ENCODE measurements around the gene MIGA2.

Gene MIGA2

GRCh38 chr9:129098328-129098727 lies 61.9 kb downstream of the MIGA2 start:
- H3K36me3 Mint-ChIP-seq (ENCODE audit: low read depth), result no peaks in the 10 kb centered on the region

GRCh38 chr9:129100383-129101169 lies 64.2 kb downstream of the MIGA2 start:
- Mint-ChIP-seq H3K36me3 (ENCODE audit: low read depth) (no peaks in the 10 kb centered on the region), H3K27me3 (ENCODE audit: low read depth, poor library complexity) (no peaks in the 10 kb centered on the region), H3K4me1 (peaks cover 8% of the 10 kb centered on the region), H3K27ac (peak overlapping the region; percentile 71), H3K9me3 (no peaks in the 10 kb centered on the region), H3K4me3 (no peak overlapping the region)
- no peak for DNase-seq
- no peak for TF ChIP-seq CTCF (IDR thresholded peaks at IDR 0.05)

More at GRCh38 chr9:129098328-129098727, 61.9 kb downstream of the MIGA2 start:
- Mint-ChIP-seq H3K4me3 (no peak overlapping the region), H3K4me1 (peaks cover 15% of the 10 kb centered on the region), H3K27ac (no peak overlapping the region), H3K9me3 (no peaks in the 10 kb centered on the region), H3K27me3 (ENCODE audit: low read depth, poor library complexity) (no peaks in the 10 kb centered on the region)
- TF ChIP-seq CTCF (IDR thresholded peaks at IDR 0.05), result no peak
- no peak for DNase-seq

GRCh38 chr9:129101279-129101678 lies 64.9 kb downstream of the MIGA2 start:
- H3K36me3 Mint-ChIP-seq (ENCODE audit: low read depth), result no peaks in the 10 kb centered on the region

GRCh38 chr9:129102095-129102525 lies 65.7 kb downstream of the MIGA2 start:
- no peaks in the 10 kb centered on the region for H3K27me3 Mint-ChIP-seq (ENCODE audit: low read depth, poor library complexity)
- no peaks in the 10 kb centered on the region for H3K36me3 Mint-ChIP-seq (ENCODE audit: low read depth)
- H3K4me1 Mint-ChIP-seq, result peaks cover 15% of the 10 kb centered on the region
- H3K27ac Mint-ChIP-seq, result no peak overlapping the region
- TF ChIP-seq CTCF (IDR thresholded peaks at IDR 0.05), result no peak
- no peak overlapping the region for H3K4me3 Mint-ChIP-seq
- DNase-seq, result no peak
- no peaks in the 10 kb centered on the region for H3K9me3 Mint-ChIP-seq

More at GRCh38 chr9:129101279-129101678, 64.9 kb downstream of the MIGA2 start:
- Mint-ChIP-seq H3K4me3 (no peak overlapping the region), H3K9me3 (no peaks in the 10 kb centered on the region), H3K27ac (peak overlapping the region; percentile 71), H3K4me1 (peaks cover 8% of the 10 kb centered on the region), H3K27me3 (ENCODE audit: low read depth, poor library complexity) (no peaks in the 10 kb centered on the region)
- no peak for DNase-seq
- TF ChIP-seq CTCF (IDR thresholded peaks at IDR 0.05), result no peak

GRCh38 chr9:129102791-129103594 lies 66.6 kb downstream of the MIGA2 start:
- Mint-ChIP-seq H3K9me3 (no peaks in the 10 kb centered on the region), H3K4me3 (no peak overlapping the region), H3K4me1 (peaks cover 15% of the 10 kb centered on the region), H3K27me3 (ENCODE audit: low read depth, poor library complexity) (peaks cover 5% of the 10 kb centered on the region), H3K36me3 (ENCODE audit: low read depth) (no peaks in the 10 kb centered on the region), H3K27ac (no peak overlapping the region)
- peak; percentile 42 for TF ChIP-seq CTCF (IDR thresholded peaks at IDR 0.05)
- peak; percentile 52 for DNase-seq
